ENCODE results near the gene TEX2.

The TEX2 gene

GRCh38 chr17:64151016-64151368 is 112.1 kb downstream of the TEX2 start:
- no peak for TF ChIP-seq CTCF (IDR thresholded peaks at IDR 0.05; ENCODE audit: low read depth, low read length)
- no peak for DNase-seq (ENCODE audit: low read depth, low spot score)
- in situ Hi-C loops (cut with HindIII; ENCODE audit: low sequenced_read_pairs), result no loop called here
- no peak overlapping the region for H3K4me3 ChIP-seq (ENCODE audit: low read depth, low read length)

GRCh38 chr17:64150237-64151015 is 112.6 kb downstream of the TEX2 start:
- no peak for DNase-seq (ENCODE audit: low read depth, low spot score)
- no peak overlapping the region for H3K4me3 ChIP-seq (ENCODE audit: low read depth, low read length)
- no peak for TF ChIP-seq CTCF (IDR thresholded peaks at IDR 0.05; ENCODE audit: low read depth, low read length)
- in situ Hi-C loops (cut with HindIII; ENCODE audit: low sequenced_read_pairs), result no loop called here

- in situ Hi-C loops (cut with HindIII; ENCODE audit: low sequenced_read_pairs), result no loop called here
- no peak overlapping the region for H3K4me3 ChIP-seq (ENCODE audit: low read depth, low read length)
- DNase-seq (ENCODE audit: low read depth, low spot score), result no peak
- no peak for TF ChIP-seq CTCF (IDR thresholded peaks at IDR 0.05; ENCODE audit: low read depth, low read length)
These were observed 113.9 kb downstream of the TEX2 start for GRCh38 chr17:64149196-64149595.

- no peak overlapping the region for H3K4me3 ChIP-seq (ENCODE audit: low read depth, low read length)
- in situ Hi-C loops (cut with HindIII; ENCODE audit: low sequenced_read_pairs), result no loop called here
- DNase-seq (ENCODE audit: low read depth, low spot score), result no peak
- no peak for TF ChIP-seq CTCF (IDR thresholded peaks at IDR 0.05; ENCODE audit: low read depth, low read length)
These were observed 114.4 kb downstream of the TEX2 start for GRCh38 chr17:64148699-64149098.

- H3K4me3 ChIP-seq (ENCODE audit: low read depth, low read length), result no peak overlapping the region
These were observed 114.9 kb downstream of the TEX2 start for GRCh38 chr17:64148017-64148631.

More at GRCh38 chr17:64148017-64148631, 114.9 kb downstream of the TEX2 start:
- no peak for TF ChIP-seq CTCF (IDR thresholded peaks at IDR 0.05; ENCODE audit: low read depth, low read length)
- in situ Hi-C loops (cut with HindIII; ENCODE audit: low sequenced_read_pairs), result no loop called here
- DNase-seq (ENCODE audit: low read depth, low spot score), result peak; percentile 5

Measured in astrocyte of the spinal cord (primary cell).